ENCODE results near the gene ETHE1.
"Not testable (repeated sequence)": the region's sequence is repeated elsewhere in the genome, so short reads cannot be mapped to it uniquely, and the experiment has no call there.

Gene ETHE1

DNA sequence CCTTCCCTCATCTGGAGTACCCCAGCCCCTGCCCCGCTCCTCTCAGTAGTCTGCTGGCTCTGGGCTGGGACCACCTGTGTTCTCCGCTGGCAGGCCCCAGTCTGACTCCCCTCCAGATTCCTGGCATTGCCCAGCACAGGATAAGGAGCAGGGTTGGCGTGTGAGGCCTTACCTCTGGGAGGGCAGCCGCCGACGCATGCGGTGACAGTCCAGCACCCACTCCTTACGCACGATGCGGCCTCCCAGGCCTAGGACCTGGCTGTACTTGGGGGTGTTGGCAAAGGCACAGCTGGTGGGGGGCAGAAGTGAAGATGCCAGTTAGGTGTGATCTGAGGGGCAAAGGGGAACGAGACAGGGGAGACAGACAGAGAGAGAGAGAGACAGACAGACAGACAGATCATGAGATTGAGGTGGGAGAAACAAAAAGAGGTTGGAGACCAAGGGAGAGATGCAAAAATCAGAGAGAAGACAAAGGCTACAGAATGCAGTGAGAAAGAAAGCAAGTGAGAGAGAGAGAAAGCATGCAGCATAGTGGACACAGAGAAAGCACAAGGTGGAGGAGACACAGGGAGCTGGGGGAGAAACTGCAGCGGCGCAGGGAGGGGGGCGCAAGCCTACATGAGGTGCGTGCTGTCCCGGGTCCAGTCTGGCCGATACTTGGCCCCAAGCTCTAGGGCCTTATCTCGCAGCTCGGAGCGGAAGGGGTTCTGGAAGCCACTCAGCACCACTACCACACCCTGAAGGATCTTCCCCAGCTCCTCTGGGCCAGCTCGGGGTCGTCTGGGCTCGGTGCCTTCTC lies 24.6 kb upstream of the ETHE1 start:
- no peak for DNase-seq

DNA sequence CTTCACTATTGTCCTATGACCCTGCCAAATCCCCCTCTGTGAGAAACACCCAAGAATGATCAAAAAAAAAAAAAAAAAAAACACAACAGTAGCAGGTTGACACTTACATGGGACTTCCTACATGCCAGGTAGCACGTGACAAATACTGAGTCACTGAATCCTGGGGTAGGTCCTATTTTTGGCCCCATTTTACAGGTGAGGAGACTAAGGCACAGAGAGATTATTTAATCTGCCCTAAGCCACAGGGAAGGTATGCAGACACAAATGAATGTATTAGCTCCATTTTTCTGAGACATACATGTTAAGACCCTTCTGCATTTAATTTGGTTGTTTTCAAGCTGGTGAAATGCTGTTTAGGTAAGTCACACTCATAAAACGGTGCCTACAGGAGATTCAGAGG lies 21.7 kb upstream of the ETHE1 start:
- no peak for DNase-seq

DNA sequence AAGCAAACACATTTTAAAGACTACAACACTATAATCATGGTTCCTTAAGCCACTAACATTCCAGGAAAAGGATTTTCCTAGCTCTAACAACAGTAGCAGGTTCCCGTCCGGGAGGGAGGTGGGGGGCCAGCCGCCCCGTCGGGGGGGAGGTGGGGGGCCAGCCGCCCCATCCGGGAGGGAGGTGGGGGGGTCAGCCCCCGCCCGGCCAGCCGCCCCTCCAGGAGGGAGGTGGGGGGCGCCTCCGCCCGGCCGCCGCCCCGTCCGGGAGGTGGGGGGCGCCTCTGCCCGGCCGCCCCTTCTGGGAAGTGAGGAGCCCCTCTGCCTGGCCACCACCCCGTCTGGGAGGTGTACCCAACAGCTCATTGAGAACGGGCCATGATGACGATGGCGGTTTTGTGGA lies 20.9 kb upstream of the ETHE1 start:
- DNase-seq: not testable (repeated sequence)

DNA sequence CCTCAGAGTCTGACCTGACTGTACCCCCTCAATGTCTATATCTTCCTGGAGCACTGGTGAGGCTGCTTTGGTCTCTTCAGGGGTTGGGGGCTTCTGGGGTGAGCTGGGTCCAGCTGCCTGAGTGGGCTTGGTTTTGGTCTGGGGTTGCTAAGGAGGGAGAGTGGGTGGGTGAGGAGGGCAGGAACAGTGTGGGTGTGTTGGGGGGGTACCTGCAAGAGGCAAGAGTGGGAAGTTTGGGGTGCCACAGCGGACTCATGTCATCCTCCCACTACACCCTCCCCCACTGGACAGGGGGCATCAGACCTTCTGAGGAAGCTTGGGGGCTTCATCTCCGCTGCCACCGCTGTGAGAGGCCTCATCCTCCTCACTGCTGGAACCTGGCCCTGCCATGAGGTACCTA lies 19.6 kb upstream of the ETHE1 start:
- DNase-seq: no peak

DNA sequence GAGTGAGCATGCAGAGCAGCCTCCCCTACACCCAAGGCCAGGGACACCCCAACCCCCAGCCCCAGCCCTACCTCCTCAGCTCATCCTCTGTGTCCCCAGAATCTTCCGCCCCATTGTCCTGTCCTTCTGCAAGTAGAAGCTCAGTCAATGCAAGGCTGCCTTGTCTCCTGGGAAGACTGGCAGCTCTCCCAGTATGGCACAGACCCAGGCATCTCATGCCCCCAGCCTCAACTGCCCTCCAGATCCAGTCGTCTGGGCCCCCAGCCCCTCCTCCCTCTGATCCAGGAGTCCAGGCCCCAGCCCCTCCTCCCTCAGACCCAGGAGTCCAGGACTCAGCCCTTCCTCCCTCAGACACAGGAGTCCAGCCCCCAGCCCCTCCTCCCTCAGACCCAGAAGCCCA lies 19.0 kb upstream of the ETHE1 start:
- no peak for DNase-seq

DNA sequence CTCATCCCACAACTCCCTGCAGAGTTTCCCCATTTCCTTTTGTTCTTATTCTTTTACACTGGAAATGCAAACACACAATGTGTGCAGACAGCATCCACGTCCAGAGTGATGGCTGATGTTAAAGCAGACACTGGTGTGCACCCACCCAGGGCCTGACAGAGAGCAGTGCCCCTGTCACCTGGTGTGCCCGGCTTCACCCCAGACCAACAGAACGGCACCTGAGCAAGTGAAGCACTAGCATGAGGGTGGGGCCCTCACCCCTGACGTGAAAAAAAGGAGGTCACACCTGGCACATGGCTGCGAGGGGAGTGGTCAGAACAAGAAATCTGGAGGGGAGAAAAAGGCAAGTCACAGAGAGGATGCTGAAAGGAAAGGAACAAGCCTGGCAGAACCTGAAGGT lies 18.3 kb upstream of the ETHE1 start:
- DNase-seq: no peak

DNA sequence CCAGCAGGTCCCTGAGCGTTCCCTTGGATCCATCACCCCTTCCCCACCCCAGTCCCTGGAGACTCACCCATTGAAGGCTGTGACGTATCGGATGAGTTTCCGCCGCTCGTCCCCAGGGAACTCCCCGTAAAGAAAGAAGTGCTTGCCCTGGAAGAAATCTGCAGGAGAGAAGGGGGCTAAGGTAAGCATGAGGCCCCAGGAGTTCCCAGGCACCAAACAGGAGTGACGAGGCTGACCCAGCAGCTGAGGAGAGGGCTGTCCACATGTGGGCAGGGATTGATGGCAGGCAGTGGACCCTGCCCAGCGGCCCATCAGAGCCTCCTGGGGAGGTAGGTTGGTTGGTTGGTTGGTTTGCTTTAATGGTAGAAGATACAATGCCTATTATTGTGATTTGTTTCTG lies 17.1 kb upstream of the ETHE1 start:
- no peak for DNase-seq

DNA sequence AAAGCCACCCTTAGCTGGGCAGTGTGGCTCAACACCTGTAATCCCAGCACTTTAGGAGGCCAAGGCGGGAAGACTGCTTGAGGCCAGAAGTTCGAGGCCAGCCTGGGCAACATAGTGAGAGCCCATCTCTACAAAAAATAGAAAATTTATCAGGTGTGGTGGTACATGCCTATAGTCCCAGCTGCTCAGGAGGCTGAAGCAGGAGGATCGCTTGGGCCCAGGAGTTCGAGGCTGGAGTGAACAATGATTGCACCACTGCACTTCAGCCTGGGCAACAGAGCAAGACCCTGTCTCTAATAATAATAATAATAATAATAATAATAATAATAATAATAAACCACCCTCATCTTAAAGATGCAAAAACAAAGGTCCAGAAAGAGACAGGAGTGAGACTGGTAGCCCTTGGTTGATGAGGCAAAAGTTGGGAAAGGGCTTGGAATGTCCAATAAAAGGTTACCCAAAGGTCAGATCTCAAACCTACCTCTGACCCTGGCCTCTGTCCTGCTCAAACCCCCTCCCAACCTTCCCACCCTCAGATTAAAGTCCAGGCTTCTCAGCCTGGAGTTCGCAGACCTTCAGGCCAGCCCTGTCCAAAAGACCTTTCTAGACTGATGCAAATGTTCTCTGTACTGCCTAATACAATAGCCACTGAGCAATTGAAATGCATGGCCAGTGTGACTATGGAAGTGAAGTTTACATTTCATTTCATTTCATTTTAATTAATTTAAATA lies 15.1 kb upstream of the ETHE1 start:
- no peak for DNase-seq

DNA sequence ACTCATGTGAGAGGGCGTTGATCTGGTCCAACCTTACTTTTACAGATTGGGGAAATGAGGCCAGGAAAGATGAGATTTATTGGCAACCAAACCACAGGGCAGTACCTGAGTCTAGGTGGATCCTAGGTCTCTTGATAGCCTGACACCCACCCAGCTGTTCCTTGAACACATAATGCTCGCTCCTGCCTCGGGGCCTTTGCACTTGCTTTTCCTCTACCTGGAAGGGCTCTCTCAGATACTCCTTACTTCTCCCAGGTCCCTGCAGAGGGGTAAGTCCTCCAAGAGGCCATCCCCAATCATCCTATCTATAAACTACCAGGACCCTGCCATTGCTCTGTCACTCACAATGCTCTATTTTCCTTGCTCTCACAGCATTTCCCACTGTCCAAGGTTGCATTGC lies 13.4 kb upstream of the ETHE1 start:
- DNase-seq: no peak

DNA sequence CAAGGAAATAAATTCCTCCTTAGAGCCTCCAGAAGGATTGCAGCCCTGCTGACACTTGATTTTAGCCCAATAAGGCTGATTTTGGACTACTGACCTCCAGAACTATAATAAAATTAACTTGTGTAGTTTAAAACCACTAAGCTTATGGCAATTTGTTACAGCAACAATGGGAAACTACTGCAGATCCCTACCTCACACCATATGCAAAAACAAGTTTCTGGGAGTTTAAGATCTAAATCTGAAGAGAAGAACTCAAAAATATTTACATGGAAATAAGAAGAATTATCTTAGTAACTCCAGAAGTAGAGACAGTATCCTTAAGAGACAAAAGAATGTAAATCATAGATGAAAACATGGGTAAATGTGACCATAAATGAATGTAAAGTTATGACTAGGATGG lies 11.9 kb upstream of the ETHE1 start:
- no peak for DNase-seq

DNA sequence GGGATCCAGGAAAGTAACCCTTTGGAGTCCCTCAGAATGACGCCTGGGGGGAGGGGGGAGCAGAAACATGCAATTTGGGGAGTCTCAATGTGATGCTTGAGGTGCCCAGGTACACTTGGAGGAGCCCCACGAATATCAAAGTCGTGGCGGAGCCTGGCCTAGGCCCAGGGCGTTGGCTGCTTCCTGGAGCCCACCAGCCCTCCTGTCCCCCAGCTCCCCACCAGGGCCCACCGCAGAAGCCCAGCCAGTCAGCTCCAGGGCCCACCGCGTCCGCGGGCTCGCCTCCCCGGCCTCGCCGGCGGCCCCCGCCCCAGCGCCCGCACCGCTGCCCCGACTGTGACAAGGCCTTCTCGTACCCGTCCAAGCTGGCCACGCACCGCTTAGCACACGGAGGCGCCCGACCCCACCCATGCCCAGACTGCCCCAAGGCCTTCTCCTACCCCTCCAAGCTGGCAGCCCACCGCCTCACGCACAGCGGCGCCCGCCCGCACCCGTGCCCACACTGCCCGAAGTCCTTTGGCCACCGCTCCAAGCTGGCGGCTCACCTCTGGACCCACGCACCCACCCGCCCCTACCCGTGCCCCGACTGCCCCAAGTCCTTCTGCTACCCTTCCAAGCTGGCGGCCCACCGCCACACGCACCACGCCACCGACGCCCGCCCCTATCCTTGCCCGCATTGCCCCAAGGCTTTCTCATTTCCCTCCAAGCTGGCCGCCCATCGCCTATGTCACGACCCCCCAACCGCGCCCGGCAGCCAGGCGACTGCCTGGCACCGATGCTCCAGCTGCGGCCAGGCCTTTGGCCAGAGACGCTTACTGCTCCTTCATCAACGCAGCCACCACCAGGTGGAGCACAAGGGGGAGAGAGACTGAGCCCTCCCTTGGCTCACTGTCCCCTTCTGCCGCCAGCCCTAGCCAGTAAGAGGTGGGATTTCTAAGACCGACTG lies 8.1 kb upstream of the ETHE1 start:
- DNase-seq: peak; percentile 43

DNA sequence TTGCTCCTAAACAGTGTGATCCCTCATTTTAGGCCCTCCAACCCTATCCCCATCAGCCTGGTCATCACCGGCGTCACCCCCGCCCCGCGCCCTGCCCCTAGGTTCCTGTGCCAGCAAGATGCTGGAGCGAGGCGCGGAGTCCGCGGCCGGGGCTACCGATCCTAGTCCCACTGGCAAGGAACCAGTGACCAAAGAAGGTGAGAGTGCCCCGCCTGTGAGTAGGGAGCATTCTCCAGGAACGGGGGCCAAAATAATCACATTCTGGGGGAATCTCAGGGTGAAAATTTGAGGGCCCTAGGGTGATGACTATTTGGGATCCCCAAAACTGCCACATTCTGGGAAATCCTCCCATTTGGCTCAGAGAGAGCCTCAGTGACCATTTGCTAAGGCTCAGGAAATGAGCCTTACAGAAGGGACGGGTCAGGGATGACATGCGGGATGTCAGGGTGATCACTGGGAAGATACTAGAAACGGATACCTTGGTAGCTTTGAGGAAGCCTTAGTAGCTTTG lies 7.4 kb upstream of the ETHE1 start:
- no peak for DNase-seq

DNA sequence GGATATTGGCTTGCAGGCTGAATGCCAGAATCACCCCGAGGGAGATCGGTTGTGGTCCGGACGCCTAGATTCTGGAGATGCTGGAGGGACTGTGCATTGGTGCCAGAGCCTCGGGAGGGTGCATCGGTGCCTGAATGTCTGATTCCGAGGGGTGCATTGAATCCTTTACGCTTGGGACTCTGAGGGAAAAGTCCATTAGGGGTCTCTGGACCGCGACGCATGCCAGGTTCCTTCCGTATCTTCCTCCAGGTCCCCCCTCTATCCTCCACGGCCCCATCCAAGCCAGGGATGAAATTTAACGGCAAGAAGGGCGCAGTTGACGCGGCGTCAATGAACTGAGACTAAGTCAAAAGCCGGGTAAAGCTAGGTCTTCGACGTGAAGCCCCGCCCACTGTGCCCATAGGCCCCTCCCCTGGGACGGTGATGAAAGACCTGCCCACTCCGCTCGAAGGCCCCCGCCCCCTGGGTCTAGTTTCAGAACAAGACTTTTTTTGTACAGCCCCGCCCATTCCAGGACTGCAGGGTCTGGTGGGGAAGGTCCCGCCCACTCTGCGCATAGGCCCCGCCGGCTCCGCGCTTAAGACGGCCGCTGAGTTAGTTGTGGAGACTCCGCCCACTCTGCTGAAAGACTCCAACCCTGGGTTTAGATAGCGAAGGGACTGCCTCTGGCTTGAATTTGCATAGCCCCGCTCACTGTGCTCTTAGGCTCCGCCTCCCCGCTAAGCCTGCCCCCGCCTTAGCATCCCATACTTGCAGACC lies 6.7 kb upstream of the ETHE1 start:
- DNase-seq: peak; percentile 93

DNA sequence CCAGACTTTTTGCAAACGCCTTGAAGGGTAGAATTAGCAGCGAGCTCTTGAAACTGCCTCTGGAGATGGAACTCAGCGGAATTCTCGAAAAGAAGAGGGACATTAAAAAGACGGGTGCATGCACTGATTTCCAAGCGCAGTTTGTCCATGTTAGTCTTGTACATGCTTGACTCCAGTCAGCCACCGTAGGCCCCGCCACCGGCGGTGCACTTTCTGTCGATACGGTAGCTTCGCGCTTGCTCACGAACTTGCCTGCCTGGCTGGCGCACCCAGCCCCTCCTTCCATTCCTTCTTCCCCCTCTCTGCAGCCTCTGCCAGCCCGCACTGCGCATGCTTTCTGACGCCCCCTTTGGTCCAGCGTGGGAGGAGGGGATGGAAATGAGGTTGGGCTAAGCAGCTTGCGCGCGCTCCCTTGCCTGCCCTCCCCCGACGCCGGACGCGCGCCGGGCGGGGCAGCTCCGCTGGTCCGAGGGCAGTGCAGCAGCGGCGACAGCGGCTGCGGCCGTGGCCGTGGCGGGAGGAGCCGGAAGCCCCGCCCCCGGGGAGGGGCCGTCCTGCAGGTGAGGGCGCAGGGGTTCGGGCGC lies 6.1 kb upstream of the ETHE1 start, which contains the start of gene ZNF575:
Gene ZNF575 (plus strand): TSS at position 227 of the 584 bp plus-strand sequence. CDS start 1,235 bp downstream, outside the sequence.
- DNase-seq: peak; percentile 83

DNA sequence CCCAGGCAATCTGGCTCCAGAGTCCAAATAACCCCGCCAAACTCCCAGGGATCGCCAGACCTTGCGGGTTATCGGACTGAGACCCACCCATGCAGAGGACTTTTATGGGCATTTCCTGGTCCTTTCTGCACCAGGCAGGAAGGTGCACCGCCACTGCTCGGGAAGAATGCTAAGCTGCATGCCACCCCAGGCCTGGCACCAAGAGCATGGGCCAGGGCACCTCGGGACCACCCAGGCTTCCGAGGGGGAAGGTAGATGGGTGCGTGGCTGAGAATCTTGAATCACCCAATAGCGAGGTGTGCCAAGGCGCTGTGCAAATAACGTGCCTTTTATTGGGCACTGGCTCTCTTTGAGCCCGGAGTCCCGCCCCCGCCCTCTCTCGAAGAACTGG lies 5.6 kb upstream of the ETHE1 start:
- no peak for DNase-seq

DNA sequence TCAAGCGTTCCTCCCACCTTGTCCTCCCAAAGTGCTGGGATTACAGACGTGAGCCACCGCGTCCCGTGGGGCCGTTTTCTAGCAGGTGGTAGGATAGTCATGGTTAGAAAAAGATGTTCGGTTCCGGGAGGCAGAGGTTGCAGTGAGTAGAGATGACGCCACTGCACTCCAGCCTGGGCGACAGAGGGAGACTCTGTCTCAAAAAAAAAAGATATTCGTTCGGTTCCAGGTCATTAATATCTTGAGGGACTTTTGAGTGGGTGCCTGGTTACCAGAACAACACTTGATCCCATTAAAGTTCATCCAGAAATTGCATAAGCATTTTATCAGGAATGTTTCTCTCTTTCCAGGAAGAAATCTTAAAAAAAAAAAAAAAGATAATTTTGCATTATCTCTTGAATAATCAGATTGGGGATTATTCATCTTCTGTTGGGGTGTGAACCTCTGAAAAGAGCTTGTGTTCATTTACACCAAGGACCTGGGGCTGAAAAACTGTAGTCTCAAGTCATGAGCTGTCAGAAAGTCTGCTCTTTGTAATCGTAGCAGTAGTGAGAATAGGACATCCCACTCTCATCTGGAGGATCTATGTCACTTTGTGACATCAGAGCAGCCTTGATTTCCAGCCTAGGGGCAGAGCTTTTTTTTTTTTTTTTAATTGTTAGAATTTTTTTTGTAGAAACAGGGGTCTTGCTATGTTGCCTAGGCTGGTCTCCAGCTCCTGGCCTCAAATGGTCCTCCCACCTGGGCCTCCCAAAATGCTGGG lies 1.0 kb upstream of the ETHE1 start:
- no peak for DNase-seq

DNA sequence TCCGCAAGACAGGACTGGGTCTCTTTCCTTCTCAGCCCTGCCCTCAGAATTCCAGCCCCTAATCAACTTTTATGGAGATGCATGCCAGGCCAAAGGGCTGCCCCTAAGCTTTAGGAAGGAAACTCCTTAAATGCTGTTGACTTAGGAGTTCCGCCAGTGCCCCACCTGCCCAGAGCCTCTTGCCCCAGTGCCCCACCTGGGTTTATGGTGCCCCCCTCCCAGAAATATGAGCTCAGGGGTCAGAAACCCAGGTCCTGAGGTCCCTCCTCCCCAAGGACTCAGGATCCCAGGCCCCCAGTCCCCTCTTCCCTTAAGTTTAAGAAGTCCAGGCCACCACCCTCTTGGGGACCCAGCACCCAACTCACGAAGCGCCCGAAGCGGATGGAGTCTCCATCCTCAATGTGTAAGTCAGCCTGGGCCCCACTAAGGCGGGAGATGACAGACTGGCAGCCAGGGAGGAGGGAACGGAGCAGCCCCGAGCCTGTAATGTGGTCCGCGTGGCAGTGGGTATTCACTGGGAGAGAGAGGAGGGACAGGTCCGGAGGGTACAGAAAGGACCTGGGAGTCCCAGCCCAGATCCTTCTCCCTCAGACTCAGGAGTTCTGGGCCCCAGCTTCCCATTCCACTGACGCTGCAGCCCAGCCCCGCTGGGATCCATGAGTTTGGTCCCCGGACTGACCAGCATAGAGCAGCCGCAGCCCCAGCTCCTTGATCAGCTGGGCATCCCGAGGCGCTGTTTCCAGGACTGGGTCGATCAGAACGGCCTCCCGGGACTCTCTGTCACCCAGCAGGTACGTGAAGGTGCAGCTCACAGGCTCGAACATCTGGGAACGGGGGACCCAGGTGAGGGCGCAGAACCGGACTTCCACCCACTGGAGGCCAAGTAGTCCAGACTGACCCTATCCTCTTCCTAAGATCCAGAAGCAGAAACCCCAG lies 897 bp downstream of the ETHE1 start:
- no peak for DNase-seq

DNA sequence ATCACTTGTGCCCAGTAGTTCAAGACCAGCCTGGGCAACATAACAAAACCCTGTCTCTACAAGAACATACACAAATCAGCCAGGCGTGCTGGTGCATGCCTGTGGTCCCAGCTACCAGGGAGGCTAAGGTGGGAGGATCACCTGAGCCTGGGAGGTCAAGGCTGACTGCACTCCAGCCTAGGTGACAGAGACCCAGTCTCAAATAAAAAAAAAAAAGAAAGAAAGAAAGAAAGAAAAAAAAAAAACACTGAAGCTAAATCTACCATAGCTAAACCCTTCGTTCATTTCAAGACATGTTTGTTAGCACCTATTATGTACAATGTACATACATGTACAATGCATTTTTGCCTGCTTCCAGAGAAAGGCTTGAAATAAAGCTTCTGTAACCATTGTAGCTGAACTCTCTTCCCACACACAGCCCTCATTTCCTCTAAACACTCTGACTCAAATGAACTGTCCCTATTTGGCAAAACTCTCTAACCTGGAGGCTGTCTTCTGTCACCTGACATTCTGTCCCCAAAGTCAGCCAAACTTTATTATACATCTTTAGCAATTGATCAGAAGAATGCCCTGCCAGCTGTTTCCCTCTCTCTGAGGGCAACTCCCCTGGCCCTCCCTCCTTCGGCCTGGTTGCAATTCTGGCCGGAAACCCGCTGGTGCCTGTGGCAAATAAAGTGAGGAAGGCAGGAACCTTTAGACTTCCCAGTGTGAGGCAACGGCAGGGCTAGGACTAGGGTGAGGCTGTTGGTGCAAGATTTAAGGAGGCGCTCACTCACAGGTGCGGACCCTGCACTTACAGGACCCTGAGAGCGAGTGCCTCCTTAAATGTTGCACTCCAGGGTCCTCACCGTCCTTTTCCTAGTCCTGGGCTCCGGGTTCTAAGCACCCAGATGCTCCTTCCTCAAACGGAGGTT lies 1.8 kb downstream of the ETHE1 start:
- peak; percentile 27 for DNase-seq

DNA sequence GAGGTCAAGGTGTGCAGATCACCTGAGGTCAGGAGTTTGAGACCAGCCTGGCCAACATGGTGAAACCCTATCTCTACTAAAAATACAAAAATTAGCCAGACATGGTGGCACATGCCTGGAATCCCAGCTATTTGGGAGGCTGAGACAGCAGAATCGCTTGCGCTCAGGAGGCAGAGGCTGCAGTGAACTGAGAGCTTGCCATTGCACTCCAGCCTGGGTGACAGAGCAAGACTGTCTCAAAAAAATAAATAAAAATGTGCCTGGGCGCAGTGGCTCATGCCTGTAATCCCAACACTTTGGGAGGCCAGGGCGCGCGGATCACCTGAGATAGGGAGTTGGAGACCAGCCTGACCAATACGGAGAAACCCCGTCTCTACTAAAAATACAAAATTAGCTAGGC lies 3.3 kb downstream of the ETHE1 start:
- not testable (repeated sequence) for DNase-seq

Data from activated CD8-positive, alpha-beta memory T cell treated with anti-CD3 and anti-CD28 coated beads, Interleukin-2, amount 50 U/mL, for 4 hours (primary cell).